Stimulated activated CD4-positive, alpha-beta T cell treated with anti-CD3 and anti-CD28 coated beads, Interleukin-15, amount 100 ng/mL, for 48 hours (primary cell): ENCODE measurements around the gene CEP72.
"Not testable (repeated sequence)": the region's sequence is repeated elsewhere in the genome, so short reads cannot be mapped to it uniquely, and the experiment has no call there.

ENCODE experiments used
- DNase-seq, 2 donors: peaks; one replicate each; pipeline ENCODE4 v3.0.0-alpha.2; 2020; ENCODE audit warnings: low read depth in 2 of 2

CEP72 gene, protein sequence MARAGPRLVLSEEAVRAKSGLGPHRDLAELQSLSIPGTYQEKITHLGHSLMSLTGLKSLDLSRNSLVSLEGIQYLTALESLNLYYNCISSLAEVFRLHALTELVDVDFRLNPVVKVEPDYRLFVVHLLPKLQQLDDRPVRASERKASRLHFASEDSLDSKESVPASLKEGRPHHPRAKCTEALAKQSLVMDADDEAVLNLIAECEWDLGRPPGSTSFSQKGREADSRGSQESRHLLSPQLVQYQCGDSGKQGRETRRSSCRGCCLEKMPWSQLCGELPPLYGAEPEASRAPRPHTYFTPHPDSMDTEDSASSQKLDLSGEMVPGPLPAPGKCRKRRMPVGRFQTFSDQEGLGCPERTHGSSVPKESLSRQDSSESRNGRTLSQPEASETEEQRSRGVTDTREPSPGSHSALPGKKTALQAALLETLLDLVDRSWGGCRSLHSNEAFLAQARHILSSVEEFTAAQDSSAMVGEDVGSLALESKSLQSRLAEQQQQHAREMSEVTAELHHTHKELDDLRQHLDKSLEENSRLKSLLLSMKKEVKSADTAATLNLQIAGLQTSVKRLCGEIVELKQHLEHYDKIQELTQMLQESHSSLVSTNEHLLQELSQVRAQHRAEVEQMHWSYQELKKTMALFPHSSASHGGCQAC

DNA sequence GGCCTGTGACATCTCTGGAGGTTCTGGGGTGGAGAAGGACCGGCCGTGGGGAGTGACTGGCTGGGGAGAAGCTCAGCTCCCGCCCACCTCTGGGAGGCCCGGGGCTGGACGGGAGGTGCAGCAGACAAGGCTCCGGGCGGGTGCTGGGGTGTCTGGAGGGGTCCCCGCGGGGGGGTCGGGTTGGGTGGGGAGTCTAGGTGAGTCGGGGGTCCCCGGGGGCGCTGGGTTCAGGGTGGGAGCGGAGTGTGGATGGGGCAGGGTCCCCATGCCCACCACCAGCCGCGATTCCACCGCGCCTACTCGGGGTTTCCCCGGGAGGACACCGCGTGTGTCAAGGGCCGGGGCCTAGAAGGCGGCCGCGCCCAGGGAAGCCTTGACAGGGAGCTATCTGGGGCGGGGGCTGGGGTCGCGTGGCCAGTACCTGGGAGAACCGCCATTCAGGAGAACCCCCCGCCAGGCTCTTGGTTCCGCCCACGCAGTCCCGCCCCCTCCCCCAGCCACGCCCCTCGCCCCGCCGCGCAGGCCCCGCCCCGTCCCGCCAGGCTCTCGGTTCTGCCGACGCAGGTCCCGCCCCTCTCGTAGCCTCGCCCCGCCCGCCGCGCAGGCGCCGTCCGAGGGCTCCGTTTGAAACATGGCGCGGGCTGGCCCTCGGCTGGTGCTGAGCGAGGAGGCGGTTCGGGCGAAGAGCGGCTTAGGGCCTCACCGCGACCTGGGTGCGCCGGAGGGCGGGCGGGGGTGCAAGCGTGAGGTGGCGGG, at the start of gene CEP72:
TSS of gene CEP72 (plus strand) at position 610 of the 756 bp plus-strand sequence. CDS start at position 632, 22 bp downstream.
- DNase-seq, result peak; percentile 84 to 91

DNA sequence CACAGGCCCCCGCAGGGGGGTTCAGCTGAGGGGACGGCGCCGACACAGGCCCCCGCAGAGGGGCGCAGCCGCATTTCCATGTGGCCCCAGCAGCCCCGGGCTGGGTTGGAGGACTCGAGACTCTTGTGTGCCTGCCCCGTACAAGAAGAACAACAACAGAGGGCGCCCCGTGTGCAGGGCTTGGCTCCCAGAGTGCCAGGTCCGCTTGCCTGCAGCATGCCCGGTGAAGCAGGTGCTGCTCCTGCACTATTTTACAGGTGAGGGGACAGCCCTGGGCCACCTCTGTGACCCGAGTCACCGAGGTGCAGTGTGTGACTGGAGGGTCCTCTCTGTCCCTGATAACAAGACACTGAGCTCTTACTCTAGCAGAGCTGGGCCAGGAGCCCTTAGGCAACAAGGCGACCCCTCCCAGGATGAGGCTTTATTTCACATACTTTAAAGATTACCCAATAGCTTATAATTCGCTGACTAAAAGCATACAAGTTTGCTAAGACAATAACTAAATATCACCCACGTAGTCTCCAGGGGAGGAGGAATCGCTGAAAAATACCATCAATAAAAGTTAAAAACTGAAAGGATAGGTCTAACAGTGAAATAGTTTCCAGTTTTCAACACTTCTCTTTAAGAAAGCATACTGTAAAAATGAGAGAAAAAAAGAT, 46.2 kb upstream of the CEP72 start:
- DNase-seq, result no peak

DNA sequence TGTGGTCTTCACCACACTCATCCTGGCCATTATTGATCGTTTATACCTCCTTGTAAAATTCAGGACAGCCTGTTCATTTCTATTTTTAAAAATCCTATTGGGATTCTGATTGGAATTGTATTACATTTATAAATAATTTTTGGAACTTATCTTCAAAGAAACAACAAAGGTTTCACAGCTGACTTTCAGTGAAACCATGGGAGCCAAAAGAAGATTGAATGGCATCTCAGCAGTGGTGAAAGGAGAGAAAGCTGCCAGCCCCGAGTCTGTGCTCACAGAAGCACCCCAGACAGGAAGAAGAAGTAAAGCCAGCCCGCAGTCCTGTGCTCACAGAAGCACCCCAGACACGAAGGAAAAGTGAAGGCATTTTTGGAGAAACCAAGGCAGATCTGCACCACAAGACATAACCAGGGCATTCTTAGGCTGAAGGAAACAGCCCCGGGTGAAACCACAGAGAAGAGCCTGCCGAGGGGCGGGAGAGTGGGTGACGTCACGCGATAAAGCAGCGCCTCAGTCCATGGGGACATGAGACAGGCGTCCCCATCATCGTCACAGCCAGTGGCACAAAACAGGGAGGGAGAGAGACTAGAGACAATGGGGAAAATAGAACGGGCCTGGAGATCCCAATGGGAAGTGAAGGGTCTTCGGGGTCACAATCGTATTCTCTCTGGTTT, 45.4 kb upstream of the CEP72 start:
- DNase-seq, result no peak

DNA sequence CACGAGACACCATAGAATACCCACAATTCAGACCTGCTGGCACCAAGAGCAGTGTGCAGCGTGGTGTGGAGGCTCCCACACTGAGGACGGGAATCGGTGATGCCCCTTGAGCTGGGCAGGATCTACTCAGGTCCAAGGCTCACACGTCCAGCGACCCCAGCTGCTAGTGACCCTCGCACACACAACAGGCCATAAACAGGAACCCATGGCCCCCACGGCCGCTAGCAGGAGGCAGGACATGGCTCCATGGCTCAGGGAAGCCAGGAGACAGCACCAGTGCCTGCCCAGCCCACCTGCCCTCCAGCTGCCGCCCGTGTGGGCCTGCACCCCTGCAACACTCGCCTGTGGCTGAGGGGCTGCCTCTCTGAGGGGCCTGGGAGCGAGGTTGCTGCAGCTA, 44.5 kb upstream of the CEP72 start:
- DNase-seq, result no peak

DNA sequence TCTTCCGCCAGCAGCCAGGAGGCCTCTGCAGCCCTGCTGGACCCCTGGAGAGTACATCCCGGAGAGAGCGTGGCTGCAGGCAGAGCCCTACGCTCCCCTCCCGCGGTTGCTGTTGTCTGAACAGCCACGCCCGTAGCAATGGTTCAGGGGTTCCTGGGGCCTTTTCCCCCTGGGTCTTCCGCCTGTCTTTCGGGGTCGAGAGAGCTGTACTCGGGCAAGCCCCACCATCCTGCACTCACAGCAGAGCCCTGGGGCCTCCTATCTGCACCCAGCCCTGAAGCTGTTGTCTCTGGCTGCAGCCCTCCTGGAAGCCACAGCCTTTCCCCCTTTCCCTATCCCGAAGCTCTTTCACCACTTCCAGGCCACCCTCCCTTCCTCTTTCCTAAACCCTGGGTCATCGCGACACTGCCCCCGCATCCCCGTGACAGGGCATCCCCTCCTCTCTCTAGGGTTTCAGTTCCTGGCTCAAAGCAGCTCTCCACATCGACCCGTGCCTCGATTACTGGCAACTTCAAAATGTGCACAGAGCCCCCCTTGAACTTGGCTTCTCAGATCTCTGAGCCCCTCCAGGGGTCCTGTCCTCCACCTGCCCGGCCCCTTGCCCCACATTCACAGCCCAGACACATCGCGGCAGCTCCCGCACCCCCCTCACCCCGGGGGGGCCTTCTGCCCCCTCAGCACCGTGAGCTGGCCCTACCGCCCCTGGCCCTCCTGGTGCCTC, 43.9 kb upstream of the CEP72 start:
- DNase-seq, result no peak

DNA sequence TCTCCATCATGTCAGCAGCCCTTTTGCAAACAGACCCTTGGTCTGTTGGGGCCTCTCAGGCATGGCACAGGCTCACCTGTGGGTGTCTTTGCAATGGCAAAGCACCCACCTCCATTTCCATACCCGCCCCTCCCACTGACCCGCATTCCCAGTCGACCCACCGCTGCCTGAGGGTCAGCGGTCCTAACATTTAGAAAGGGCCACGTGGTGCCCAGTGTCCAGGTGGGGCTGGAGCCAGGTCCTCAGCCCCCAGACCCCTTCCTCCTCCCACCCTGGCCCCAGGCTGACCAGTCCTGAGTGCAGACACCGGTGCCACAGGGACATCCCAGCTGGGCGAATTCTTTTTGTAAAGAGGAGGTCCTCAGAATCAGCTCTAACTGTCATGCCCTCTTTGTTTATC, 43.3 kb upstream of the CEP72 start:
- no peak for DNase-seq

DNA sequence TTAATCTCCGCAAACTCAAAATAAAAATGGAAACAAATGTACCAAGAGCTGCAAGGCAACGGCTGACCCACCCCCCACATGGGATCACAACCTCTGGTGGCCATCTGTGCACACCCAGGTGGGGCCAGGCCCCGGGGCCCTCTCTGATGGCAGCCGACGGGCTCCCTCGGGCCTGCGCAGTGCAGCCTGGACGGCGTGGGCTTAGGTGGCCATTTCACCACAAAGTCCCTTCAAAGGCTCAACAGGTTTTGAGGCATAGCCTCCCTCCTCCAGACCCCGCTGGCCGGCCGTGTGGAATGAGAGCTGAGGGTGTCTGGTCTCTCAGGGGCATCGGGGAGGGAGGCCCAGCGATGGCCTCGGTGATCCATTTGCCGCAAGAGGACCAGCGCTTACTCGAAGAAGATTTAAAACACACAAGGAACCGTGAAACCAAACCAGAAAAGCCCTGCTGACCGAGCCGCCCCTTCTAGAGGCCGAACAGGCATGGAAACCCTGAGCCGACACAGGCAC, 42.7 kb upstream of the CEP72 start:
- DNase-seq, result no peak

DNA sequence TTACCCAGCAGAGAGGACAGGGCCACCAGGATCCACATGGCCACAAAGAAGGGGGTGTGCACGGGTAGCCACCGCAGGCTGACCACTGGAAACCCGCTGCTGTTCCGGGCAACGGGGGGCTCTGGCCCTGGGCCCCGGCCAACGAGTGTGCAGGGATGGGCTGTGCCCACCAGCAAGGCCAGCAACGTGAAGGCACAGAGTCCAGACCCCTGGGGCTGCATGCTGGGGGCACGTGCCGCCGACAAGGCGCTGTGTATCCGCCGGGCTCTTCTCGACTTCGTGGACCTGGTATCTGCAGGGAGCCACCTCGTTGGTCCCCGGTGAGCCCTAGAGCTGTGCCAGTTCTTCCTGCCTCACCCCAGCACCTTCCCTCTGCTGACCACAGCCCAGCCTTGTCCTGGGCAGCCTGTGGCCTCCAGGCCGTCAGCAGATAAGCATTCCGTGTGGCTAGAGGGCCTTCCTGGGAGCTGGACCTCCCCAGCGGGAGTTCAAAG, 42.2 kb upstream of the CEP72 start:
- DNase-seq, result no peak

DNA sequence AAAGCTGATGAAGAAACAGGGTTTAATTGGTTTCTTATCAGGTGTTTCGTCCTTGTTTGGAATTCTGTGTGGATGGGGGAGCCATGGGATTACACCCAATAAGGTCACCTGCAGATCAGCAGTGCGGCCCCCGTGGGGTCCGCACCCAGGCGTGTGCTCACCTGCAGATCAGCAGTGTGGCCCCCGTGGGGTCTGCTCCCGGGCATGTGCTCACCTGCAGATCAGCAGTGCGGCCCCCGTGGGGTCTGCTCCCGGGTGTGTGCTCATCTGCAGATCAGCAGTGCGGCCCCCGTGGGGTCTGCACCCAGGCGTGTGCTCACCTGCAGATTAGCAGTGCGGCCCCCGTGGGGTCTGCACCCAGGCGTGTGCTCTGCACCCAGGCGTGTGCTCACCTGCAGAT, 41.7 kb upstream of the CEP72 start:
- no peak for DNase-seq

DNA sequence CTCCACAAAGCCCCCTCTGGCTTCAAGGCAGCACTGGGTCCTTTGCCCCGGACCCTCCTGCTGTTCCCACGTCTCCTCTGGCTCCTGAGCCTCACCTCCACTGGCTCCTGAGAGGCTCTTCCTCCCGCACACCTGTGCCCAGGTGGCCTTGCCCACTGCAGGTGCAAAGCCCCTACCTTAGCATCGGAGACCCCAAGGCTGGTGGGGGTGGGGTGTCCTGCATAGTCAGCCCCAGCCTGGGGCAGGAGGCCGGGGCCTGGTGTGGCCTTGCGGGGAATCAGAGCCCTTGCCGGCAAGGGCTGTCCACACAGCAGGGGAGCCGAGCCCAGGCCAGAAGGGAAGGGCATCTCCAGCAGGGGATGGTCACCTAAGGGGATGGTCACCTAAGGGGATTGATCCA, 41.3 kb upstream of the CEP72 start:
- no peak for DNase-seq

DNA sequence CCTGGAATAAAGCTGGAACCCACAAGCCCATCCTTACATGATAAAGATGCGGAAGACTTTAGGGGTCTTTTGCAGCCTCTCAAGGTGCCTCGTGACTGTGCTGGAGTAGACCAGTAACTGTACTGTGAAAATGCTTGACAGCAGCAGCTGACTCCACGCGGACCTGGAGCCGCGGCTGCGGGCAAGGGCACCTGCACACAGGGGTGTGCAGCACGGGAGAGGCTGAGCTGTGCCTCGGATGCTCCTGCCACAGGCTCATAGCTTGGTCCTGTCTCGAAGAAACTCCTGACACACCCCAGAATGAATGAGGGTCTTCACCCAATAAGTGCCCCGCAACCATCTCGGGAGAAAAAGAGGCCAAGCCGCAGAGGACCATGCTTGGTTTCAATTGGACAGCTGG, 40.3 kb upstream of the CEP72 start:
- DNase-seq, result no peak

DNA sequence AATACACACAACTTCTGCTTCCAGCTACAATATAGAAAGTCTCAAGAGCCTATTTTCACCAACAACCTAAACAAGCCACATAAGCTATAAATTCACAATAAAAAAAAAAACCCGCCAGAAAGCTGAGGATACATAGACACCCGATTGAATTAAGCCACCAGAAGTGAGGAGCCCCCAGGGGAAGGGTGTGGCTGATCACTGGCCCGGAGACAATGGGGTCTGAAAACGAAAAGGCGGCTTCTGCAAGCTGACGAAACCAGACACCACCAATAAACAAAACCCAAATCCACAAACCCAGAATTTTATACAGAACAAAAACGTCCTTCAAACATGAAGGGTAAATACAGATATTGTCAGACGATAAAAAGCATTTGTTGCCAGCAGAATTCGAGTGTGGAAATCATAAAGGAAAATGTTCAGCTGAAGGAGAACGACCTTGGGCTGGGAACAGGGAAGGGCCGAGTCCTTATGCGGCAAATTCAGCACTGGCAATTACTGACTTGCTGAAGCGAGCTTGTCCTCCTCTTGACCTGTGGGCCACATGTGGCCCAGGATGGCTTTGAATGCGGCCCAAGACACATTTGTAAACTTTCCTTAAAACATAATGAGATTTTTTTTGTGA, 39.6 kb upstream of the CEP72 start:
- no peak for DNase-seq

DNA sequence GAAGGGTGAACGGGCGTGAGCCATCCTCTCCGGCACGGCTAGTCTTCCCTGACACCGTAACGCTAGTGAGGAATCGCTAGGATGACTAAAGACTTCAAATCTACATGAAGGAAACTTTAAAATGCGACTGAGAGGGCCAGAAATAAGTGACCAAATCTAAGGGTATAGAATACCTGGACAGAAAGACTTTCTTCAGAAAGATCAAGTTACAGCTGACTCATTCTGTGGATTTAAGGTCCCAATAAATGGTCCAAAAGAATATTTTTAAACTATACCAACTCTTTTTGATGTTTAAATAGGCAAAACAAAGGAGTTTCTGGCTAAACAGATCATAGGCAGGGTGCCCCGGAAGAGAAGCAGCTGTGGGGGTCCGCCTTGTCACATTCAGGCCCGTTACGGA, 38.9 kb upstream of the CEP72 start:
- DNase-seq, result no peak

DNA sequence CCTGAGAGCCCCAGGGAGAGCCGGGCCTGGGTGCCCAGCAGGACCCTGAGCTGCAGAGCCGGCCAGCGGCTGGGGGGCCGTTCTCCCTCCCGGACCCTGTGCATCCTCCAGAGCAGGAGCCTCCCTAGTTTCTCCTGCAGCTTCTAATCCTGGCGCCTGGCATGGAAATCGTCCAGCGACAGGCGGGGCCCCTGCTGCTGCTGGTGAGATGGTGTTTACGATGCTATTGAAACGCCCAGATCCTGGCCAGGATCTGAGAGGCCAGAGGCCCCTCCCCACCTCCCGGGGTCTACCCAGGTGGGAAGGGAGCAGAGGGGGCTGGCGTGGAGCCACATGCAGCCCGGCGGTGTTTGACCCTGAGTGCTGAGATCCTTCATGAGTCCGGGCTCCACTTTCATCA, 38.2 kb upstream of the CEP72 start:
- no peak for DNase-seq

DNA sequence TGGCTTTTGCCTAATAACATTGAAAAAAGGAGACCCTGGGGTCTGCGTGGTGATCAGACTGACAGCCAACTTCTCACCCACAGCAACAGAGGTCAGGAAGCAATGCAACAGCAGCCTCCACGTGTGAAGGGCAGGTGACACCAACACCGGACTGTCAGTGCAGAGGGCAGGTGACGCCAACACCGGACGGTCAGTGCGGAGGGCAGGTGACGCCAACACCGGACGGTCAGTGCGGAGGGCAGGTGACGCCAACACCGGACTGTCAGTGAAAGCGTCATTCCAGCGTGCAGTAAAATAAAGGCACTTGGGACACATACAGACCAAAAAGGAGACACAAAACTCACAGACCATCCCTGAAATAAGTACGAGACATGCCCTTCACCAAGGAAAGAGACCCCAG, 37.2 kb upstream of the CEP72 start:
- no peak for DNase-seq

DNA sequence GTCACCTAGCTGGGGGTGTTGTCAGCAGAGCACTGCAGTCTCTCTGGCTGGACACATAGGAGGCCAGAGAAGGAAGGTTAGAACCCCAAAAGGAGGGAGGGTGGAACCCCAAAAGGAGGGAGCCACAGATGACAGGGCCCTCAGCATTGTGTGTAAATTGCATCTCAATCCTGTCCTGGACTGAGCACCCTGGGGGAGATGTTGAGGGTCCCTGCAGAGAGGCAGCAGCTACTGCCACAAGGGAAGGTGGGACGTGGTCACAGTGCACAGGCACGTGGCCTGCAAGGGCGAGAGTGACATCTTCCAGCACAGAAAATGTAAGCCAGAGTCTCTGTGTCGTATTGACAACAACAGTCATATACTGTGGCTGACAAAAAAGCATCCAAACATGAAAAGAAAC, 36.5 kb upstream of the CEP72 start:
- no peak for DNase-seq

DNA sequence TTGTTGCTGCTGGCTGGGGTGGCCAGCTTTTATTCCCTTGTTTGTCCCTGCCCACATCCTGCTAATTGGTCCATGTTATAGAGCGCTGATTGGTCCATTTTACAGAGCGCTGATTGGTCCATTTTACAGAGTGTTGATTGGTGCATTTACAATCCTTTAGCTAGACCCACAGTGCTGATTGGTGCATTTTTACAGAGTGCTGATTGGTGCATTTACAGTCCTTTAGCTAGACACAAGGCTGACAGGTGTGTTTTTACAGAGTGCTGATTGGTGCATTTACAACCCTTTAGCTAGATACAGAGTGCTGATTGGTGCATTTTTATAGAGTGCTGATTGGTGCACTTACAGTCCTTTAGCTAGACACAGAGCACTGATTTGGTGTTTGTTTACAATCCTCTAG, 34.9 kb upstream of the CEP72 start:
- not testable (repeated sequence) for DNase-seq

DNA sequence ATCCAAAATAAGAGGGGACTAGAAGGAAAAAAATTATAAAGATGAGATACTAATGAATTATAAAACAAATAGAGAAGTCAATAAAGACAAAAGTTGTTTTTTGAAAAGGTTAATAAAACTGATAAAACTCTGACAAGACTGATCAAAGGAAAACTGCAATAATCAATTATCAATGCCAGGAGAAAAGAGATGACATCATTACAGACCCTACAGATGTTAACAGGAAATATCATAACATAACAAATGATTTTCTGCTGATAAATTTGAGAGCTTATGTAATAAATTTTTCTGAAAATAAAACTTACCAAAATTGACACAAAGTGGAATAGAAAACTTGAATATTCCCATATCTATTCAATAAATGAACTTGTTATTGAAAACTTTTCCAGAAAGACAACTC, 34.3 kb upstream of the CEP72 start:
- no peak for DNase-seq

DNA sequence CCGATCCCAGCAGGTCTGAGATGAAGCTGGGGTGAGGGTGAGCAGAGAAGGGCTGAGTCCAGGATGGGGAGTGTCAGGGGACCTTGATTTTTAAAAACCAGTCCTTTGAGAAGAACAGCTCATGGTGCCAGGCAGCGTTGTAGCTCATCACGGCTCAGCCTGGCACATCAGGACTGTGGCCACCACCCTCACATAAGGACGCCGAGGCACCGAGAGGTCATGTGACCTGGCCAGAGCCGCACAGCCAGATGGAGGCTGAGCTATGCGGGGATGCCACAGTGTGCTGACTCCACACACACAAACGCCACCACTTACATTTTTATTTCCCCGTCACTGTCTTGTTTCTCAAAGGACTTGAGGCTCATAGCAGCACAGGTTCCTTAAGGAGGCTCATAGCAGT, 32.9 kb upstream of the CEP72 start:
- DNase-seq, result no peak

DNA sequence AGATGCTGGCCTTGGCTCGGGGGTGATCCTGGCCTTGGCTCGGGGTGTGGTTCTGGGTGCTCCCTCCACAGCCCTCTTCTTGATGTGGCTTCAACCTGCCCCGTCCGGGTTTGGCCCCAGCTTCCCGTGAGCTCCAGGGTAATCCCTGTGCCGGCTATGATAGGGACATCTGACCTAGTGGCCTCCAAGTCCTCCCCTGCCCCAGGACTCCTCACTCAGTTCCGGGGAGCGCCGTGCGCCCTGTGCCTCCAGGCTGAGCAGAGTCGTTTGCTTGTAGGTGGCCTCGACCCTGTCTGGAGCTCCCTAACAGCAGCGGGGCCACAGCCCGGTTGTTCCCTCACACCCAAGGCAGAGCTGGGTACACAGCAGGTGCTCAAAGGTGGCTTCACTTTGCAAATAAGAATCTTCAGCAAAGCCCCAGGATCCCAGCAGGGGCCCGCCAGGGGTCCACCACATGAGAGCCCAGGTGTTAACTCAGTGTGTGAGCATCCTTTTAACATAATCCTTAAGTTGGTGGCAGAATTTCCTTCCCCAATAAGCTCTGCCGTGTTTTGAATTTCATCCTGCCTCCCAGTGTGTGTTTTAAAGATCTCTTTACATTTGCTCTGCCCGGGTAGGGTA, 32.3 kb upstream of the CEP72 start:
- no peak for DNase-seq
